ENCODE data around the gene SMKR1. TPM values are rescaled to one million over a fixed set of nuclear protein-coding genes. Genes with fewer than 3 reads are reported as not detected.

The SMKR1 gene
- total RNA-seq (not detected), polyA plus RNA-seq (1 to 10 TPM in 2 of 4 donors, under 1 TPM in 1, not detected in 1; 0.26 to 3.6 (median 1.3) TPM)

DNA sequence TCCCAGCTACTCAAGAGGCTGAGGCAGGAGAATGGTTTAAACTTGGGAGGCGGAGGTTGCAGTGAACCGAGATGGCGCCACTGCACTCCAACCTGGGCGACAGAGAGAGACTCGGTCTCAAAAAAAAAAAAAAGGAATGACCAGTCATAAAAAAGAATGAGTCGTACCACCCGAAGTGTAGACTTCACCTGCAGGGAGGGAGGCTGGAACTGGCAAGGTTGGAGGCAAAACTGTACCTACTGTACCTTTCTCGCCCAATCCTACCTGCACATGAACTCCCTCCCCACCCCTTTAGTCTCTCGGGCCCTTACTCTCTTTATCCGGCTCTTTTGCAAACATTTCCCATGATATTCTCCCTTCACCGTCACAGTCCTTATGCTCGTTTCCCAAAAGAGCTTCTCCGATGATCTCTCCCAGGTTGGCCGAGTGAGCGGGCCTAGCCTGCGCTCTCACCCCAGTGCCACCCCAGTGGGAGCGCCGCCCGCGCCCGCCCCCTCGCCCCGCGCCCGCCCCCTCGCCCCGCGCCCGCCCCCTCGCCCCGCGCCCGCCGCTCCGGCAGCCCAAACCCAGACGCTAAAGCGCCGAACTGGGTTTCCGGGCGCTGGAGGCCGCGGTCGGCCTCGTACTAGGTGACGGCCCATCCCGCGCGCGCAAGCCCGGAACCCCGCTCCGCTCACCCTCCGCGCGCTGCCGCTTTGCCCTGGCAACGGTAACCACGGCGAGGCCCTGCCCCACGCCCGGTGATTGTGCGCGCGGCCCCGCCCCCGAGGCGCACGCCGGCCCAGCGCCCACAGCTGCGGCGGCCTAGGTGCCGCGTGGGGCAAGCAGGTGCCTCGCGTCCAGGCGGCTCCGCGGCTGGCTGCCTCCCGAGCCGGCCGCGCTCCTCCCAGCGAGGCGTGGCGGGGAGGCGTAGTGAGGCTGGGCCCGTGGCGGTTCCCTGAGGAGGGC is at the start of gene SMKR1:
TSS of gene SMKR1 (plus strand) at position 772 of the 948 bp plus-strand sequence. CDS start 294 bp downstream, outside the sequence.
- peak within 1 kb of the TSS; percentile 69 to 90 (median 85) for H3K27ac Mint-ChIP-seq
- no peaks in the 10 kb centered on the region for H3K9me3 ChIP-seq (ENCODE audit: control insufficient read depth in 2 of 2, low read length in 2 of 2)
- peak; percentile 91 to 94 (median 94) for DNase-seq
- peaks cover 0 to 1% (median 0%) of the 10 kb centered on the region in 7 donors for H3K9me3 Mint-ChIP-seq
- peaks cover 5% of the 10 kb centered on the region for H3K27me3 Mint-ChIP-seq
- peak within 1 kb of the TSS; percentile 23 for H3K27ac ChIP-seq (ENCODE audit: insufficient read depth, low read length, poor library complexity, severe bottlenecking)
- peaks cover 5 to 18% (median 6%) of the 10 kb centered on the region in 4 donors for H3K4me1 Mint-ChIP-seq
- H3K4me3 ChIP-seq (ENCODE audit: low read depth, low read length): peak within 1 kb of the TSS; percentile 86
- no peaks in the 10 kb centered on the region for H3K27me3 ChIP-seq (ENCODE audit: control insufficient read depth, insufficient read depth, low read length)
- peaks cover 15% of the 10 kb centered on the region for H3K4me1 ChIP-seq (ENCODE audit: control insufficient read depth, insufficient read depth, low read length, poor library complexity, severe bottlenecking)
- no peaks in the 10 kb centered on the region for H3K36me3 Mint-ChIP-seq
- ATAC-seq (ENCODE audit: low read depth in 2 of 2): peak; percentile 99
- H3K4me3 Mint-ChIP-seq: peak within 1 kb of the TSS; percentile 89 to 96 (median 90)
- H3K36me3 ChIP-seq (ENCODE audit: control insufficient read depth, insufficient read depth, low read length): no peaks in the 10 kb centered on the region

DNA sequence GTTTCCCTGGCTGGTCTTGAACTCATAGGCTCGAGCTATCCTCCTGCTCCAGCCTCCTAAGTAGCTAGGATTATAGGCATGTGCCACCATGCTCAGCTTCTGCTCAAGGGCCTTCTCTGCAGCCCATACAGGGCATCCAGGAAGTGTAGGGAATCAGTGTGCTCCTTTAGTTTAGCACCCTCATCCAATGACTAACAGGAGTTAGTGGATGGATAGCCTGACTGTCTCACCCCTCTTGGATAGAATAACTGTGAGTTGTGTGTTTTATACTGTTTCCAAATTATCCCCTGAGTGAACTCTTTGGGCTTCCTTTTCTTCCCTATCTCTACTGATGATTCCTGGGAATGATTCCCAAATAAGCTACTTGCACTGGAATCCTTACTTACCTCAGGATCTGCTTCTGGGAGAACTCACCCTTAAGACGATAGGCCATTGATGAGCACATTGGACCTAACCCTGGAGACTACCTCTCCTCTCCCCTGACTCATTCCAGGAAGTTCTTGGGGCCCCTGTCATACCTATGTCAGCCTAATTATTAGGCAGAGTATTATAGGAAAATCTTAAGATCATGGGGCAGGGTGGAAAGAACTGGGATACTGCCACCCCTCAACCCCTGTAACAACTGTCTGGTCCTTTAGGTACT is 49.6 kb upstream of the SMKR1 start:
- no peak for ATAC-seq (ENCODE audit: low read depth in 2 of 2)
- no peaks in the 10 kb centered on the region for H3K9me3 ChIP-seq (ENCODE audit: control insufficient read depth in 2 of 2, low read length in 2 of 2)
- no peak overlapping the region for H3K4me3 ChIP-seq (ENCODE audit: low read depth, low read length)

DNA sequence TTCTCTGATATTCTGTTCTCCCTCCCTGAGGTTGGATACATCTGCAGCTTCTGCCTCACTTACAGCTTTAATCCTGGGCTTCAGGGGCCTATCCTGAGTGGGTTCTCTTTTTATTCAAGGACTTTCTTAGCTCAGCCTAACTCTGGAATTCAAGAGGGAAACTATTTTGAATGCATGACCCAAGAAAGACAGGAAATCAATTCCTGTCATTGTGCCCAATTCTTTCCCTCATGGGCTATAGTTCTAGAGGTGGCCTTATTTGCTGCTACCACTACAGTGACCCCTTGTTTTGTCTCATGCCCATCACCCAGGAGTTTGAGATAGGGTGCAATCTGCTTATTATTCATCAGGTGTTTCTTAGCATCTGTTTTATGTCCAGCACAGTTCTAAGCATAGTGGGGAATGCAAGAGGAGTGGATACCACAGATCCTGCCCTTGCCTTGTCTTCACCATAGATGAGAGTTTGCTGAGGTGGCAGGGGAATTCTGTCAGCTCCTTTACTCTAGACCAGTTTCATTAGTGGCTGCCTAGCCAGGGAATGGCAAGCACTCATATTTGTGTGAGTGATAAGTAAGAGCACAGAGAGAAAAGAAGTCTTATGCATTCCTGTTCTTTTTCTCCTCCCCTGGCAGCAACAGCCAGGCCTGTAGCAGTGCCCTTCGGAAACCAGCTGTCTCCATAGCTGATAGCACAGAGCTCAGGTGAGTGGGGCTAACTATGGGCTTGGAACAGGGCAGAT is 48.7 kb upstream of the SMKR1 start:
- H3K4me3 Mint-ChIP-seq: no peak overlapping the region
- Histone ChIP-seq H3K4me3 (ENCODE audit: low read depth, low read length) (no peak overlapping the region), H3K27ac (ENCODE audit: insufficient read depth, low read length, poor library complexity, severe bottlenecking) (no peak overlapping the region), H3K27me3 (ENCODE audit: control insufficient read depth, insufficient read depth, low read length) (no peaks in the 10 kb centered on the region), H3K36me3 (ENCODE audit: control insufficient read depth, insufficient read depth, low read length) (no peaks in the 10 kb centered on the region), H3K4me1 (ENCODE audit: control insufficient read depth, insufficient read depth, low read length, poor library complexity, severe bottlenecking) (no peaks in the 10 kb centered on the region), H3K9me3 (ENCODE audit: control insufficient read depth in 2 of 2, low read length in 2 of 2) (no peaks in the 10 kb centered on the region)
- no peaks in the 10 kb centered on the region for H3K4me1 Mint-ChIP-seq
- H3K27ac Mint-ChIP-seq: no peak overlapping the region
- no peak for DNase-seq
- H3K9me3 Mint-ChIP-seq: peaks cover 0 to 8% (median under 1%) of the 10 kb centered on the region in 7 donors
- no peaks in the 10 kb centered on the region for H3K27me3 Mint-ChIP-seq
- peaks cover 6% of the 10 kb centered on the region for H3K36me3 Mint-ChIP-seq
- no peak for ATAC-seq (ENCODE audit: low read depth in 2 of 2)

More for the DNA sequence above, 49.6 kb upstream of the SMKR1 start:
- Mint-ChIP-seq H3K4me3 (no peak overlapping the region), H3K27ac (no peak overlapping the region), H3K4me1 (no peaks in the 10 kb centered on the region), H3K36me3 (peaks cover 9% of the 10 kb centered on the region), H3K27me3 (no peaks in the 10 kb centered on the region), H3K9me3 (peaks cover 0 to 9% (median 3%) of the 10 kb centered on the region in 7 donors)
- no peaks in the 10 kb centered on the region for H3K27me3 ChIP-seq (ENCODE audit: control insufficient read depth, insufficient read depth, low read length)
- H3K4me1 ChIP-seq (ENCODE audit: control insufficient read depth, insufficient read depth, low read length, poor library complexity, severe bottlenecking): no peaks in the 10 kb centered on the region
- no peak for DNase-seq
- no peak overlapping the region for H3K27ac ChIP-seq (ENCODE audit: insufficient read depth, low read length, poor library complexity, severe bottlenecking)
- H3K36me3 ChIP-seq (ENCODE audit: control insufficient read depth, insufficient read depth, low read length): no peaks in the 10 kb centered on the region

DNA sequence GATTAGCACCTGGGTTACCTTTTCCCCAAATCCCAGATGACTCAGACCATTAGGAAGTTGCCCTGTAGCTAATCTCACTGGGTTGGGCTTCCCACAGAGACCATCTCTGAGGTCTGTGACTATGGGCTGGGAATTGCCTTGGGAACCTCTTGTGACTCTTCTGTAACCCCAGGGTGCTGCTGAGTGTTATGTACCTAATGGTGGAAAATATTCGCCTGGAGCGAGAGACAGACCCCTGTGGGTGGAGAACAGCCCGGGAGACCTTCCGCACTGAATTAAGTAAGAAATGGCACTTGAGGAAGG is 48.1 kb upstream of the SMKR1 start:
- H3K9me3 ChIP-seq (ENCODE audit: control insufficient read depth in 2 of 2, low read length in 2 of 2): no peaks in the 10 kb centered on the region
- no peak overlapping the region for H3K4me3 ChIP-seq (ENCODE audit: low read depth, low read length)
- peaks cover under 1% of the 10 kb centered on the region for H3K36me3 Mint-ChIP-seq
- no peaks in the 10 kb centered on the region for H3K4me1 Mint-ChIP-seq
- no peaks in the 10 kb centered on the region for H3K36me3 ChIP-seq (ENCODE audit: control insufficient read depth, insufficient read depth, low read length)
- H3K27me3 ChIP-seq (ENCODE audit: control insufficient read depth, insufficient read depth, low read length): no peaks in the 10 kb centered on the region
- H3K27ac ChIP-seq (ENCODE audit: insufficient read depth, low read length, poor library complexity, severe bottlenecking): no peak overlapping the region
- H3K4me1 ChIP-seq (ENCODE audit: control insufficient read depth, insufficient read depth, low read length, poor library complexity, severe bottlenecking): no peaks in the 10 kb centered on the region
- H3K27ac Mint-ChIP-seq: peak overlapping the region in 1 of 3 donors; percentile 60
- H3K9me3 Mint-ChIP-seq: peaks cover 0 to 4% (median 0%) of the 10 kb centered on the region in 7 donors
- no peak for DNase-seq
- no peak for ATAC-seq (ENCODE audit: low read depth in 2 of 2)
- H3K27me3 Mint-ChIP-seq: no peaks in the 10 kb centered on the region
- no peak overlapping the region for H3K4me3 Mint-ChIP-seq

DNA sequence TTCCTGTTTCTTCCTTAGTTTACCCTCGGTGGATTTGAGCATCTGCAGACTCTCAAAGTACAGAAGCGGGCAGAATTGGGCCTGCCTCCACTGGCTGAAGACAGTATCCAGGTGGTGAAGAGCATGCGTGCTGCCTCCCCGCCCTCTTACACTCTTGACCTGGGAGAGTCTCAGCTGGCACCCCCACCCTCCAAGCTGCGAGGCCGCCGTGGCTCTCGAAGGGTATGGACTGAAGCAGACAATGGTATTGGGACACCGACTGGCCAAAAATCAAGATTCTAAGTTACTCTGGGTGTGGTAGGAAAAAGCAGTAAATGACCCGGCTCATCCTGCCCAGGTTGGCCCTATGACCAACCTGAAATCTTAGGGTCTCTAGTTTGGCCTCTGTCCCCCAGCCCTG is 45.9 kb upstream of the SMKR1 start:
- no peaks in the 10 kb centered on the region for H3K36me3 ChIP-seq (ENCODE audit: control insufficient read depth, insufficient read depth, low read length)
- no peaks in the 10 kb centered on the region for H3K4me1 ChIP-seq (ENCODE audit: control insufficient read depth, insufficient read depth, low read length, poor library complexity, severe bottlenecking)
- H3K27me3 ChIP-seq (ENCODE audit: control insufficient read depth, insufficient read depth, low read length): no peaks in the 10 kb centered on the region
- H3K27ac ChIP-seq (ENCODE audit: insufficient read depth, low read length, poor library complexity, severe bottlenecking): no peak overlapping the region
- H3K27ac Mint-ChIP-seq: no peak overlapping the region
- no peaks in the 10 kb centered on the region for H3K27me3 Mint-ChIP-seq
- no peaks in the 10 kb centered on the region for H3K36me3 Mint-ChIP-seq
- DNase-seq (no peak), ATAC-seq (ENCODE audit: low read depth in 2 of 2) (no peak)
- H3K9me3 Mint-ChIP-seq: no peaks in the 10 kb centered on the region
- no peaks in the 10 kb centered on the region for H3K9me3 ChIP-seq (ENCODE audit: control insufficient read depth in 2 of 2, low read length in 2 of 2)
- H3K4me3 Mint-ChIP-seq: no peak overlapping the region
- H3K4me3 ChIP-seq (ENCODE audit: low read depth, low read length): no peak overlapping the region
- no peaks in the 10 kb centered on the region for H3K4me1 Mint-ChIP-seq

DNA sequence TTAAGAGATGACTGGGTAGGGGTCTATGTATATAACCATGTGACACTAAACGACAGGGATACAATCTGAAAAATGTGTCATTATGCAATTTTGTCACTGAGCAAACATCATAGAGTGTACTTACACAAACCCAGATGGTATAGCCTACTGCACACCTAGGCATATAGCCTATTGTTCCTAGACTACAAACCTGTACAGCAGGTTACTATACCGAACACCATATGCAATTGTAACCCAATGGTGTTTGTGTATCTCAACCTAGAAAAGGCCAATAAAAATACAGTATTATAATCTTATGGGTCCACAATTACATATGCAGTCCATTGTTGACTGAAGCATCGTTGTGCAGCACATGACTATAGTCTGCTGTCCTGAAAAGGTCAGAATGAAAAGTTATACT is 45.2 kb upstream of the SMKR1 start:
- Mint-ChIP-seq H3K27ac (no peak overlapping the region), H3K4me1 (no peaks in the 10 kb centered on the region), H3K36me3 (no peaks in the 10 kb centered on the region), H3K27me3 (no peaks in the 10 kb centered on the region), H3K9me3 (no peaks in the 10 kb centered on the region), H3K4me3 (no peak overlapping the region)
- Histone ChIP-seq H3K9me3 (ENCODE audit: control insufficient read depth in 2 of 2, low read length in 2 of 2) (no peaks in the 10 kb centered on the region), H3K4me3 (ENCODE audit: low read depth, low read length) (no peak overlapping the region), H3K27ac (ENCODE audit: insufficient read depth, low read length, poor library complexity, severe bottlenecking) (no peak overlapping the region), H3K4me1 (ENCODE audit: control insufficient read depth, insufficient read depth, low read length, poor library complexity, severe bottlenecking) (no peaks in the 10 kb centered on the region), H3K27me3 (ENCODE audit: control insufficient read depth, insufficient read depth, low read length) (no peaks in the 10 kb centered on the region), H3K36me3 (ENCODE audit: control insufficient read depth, insufficient read depth, low read length) (no peaks in the 10 kb centered on the region)
- DNase-seq (no peak), ATAC-seq (ENCODE audit: low read depth in 2 of 2) (no peak)

DNA sequence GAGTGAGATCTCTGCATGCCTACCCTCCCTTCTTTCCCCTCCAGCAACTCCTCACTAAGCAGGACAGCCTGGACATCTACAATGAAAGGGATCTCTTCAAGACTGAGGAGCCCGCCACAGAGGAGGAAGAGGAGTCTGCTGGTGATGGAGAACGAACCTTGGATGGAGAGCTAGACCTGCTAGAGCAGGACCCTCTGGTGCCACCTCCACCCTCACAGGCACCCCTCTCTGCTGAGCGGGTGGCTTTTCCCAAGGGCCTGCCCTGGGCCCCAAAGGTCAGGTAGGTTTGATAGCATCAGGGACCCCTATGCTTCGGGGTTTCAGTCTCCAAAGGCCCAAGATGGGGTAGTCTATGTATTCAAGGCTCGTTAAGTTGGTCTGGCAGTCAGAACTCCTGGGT is 44.2 kb upstream of the SMKR1 start:
- Histone ChIP-seq H3K4me1 (ENCODE audit: control insufficient read depth, insufficient read depth, low read length, poor library complexity, severe bottlenecking) (no peaks in the 10 kb centered on the region), H3K4me3 (ENCODE audit: low read depth, low read length) (no peak overlapping the region), H3K27me3 (ENCODE audit: control insufficient read depth, insufficient read depth, low read length) (no peaks in the 10 kb centered on the region), H3K9me3 (ENCODE audit: control insufficient read depth in 2 of 2, low read length in 2 of 2) (no peaks in the 10 kb centered on the region), H3K27ac (ENCODE audit: insufficient read depth, low read length, poor library complexity, severe bottlenecking) (no peak overlapping the region), H3K36me3 (ENCODE audit: control insufficient read depth, insufficient read depth, low read length) (no peaks in the 10 kb centered on the region)
- no peaks in the 10 kb centered on the region for H3K36me3 Mint-ChIP-seq
- no peak for ATAC-seq (ENCODE audit: low read depth in 2 of 2)
- no peaks in the 10 kb centered on the region for H3K27me3 Mint-ChIP-seq
- H3K27ac Mint-ChIP-seq: no peak overlapping the region
- no peaks in the 10 kb centered on the region for H3K9me3 Mint-ChIP-seq
- DNase-seq: no peak
- no peaks in the 10 kb centered on the region for H3K4me1 Mint-ChIP-seq
- H3K4me3 Mint-ChIP-seq: no peak overlapping the region
